Measurements from ENCODE around the gene PPM1F. TPM values are rescaled to one million over a fixed set of nuclear protein-coding genes. Genes with fewer than 3 reads are reported as not detected.

The PPM1F gene
- total and polyA plus RNA-seq, 4 donors = 5.9 to 65.1 (median 32.0) TPM

GRCh38 chr22:21958360-21959273 lies 6.0 kb upstream of the PPM1F start:
- 86 to 89% methylated on average over 22 of the region's 22 CpGs for WGBS, 2 donors
- intact Hi-C loops (cut with DNase I) = no loop called here
- ATAC-seq (ENCODE audit: low FRiP score) (no peak), DNase-seq (no peak)
- H3K4me1 ChIP-seq (ENCODE audit: control insufficient read depth in 1 of 2, insufficient read depth in 2 of 2, low read length in 2 of 2) = no peaks in the 10 kb centered on the region
- no peak overlapping the region for H3K27ac ChIP-seq (ENCODE audit: low read depth in 1 of 2, low read length in 2 of 2)
- no peaks in the 10 kb centered on the region for H3K9me3 ChIP-seq (ENCODE audit: control insufficient read depth, low read length)
- H3K27me3 ChIP-seq (ENCODE audit: control insufficient read depth in 1 of 2, insufficient read depth in 2 of 2, low read length in 1 of 2) = no peaks in the 10 kb centered on the region
- no peaks in the 10 kb centered on the region for H3K36me3 ChIP-seq (ENCODE audit: control insufficient read depth in 1 of 2, insufficient read depth in 2 of 2, low read length in 1 of 2)
- H3K4me3 ChIP-seq (ENCODE audit: low read length in 2 of 2) = no peak overlapping the region

- intact Hi-C loops (cut with DNase I) = loop anchor here in 1 of 2 donors (2.0 kb wide), 1 partner anchor 239 kb away; no protein-coding TSS in a partner anchor
- no peaks in the 10 kb centered on the region for H3K27me3 ChIP-seq (ENCODE audit: control insufficient read depth in 1 of 2, insufficient read depth in 2 of 2, low read length in 1 of 2)
- 6 to 7% methylated on average over 27 to 29 of the region's 29 CpGs for WGBS, 2 donors
- no peaks in the 10 kb centered on the region for H3K9me3 ChIP-seq (ENCODE audit: control insufficient read depth, low read length)
- ATAC-seq (ENCODE audit: low FRiP score) (peak; percentile 57), DNase-seq (peak; percentile 75 to 84)
- H3K4me1 ChIP-seq (ENCODE audit: control insufficient read depth in 1 of 2, insufficient read depth in 2 of 2, low read length in 2 of 2) = no peaks in the 10 kb centered on the region
- H3K36me3 ChIP-seq (ENCODE audit: control insufficient read depth in 1 of 2, insufficient read depth in 2 of 2, low read length in 1 of 2) = no peaks in the 10 kb centered on the region
- peak overlapping the region; percentile 42 to 53 for H3K4me3 ChIP-seq (ENCODE audit: low read length in 2 of 2)
- H3K27ac ChIP-seq (ENCODE audit: low read depth in 1 of 2, low read length in 2 of 2) = no peak overlapping the region
Observed at GRCh38 chr22:21951931-21952465, 650 bp downstream of the PPM1F start.

DNA sequence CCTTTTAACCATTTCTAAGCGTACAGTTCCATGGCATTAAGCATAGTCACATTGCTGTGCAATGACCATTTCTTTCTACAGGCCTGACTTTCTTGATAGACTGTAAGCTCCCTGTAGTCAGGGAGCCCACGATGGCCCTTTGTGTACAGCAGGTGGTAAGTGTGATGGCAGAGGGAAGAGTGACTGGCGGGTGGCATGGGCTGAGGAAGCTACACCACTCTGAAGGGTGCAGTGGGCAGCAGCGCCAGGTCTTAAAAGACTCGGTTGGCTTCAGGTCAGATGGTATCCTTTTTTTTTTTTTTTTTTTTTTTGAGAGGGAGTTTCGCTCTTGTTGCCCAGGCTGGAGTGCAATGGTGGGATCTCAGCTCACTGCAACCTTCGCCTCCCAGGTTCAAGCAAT lies 1.6 kb downstream of the PPM1F start:
- no peak for ATAC-seq (ENCODE audit: low FRiP score)
- intact Hi-C loops (cut with DNase I) = no loop called here
- DNase-seq = no peak
- H3K27me3 ChIP-seq (ENCODE audit: control insufficient read depth in 1 of 2, insufficient read depth in 2 of 2, low read length in 1 of 2) = no peaks in the 10 kb centered on the region
- no peaks in the 10 kb centered on the region for H3K4me1 ChIP-seq (ENCODE audit: control insufficient read depth in 1 of 2, insufficient read depth in 2 of 2, low read length in 2 of 2)
- H3K36me3 ChIP-seq (ENCODE audit: control insufficient read depth in 1 of 2, insufficient read depth in 2 of 2, low read length in 1 of 2) = no peaks in the 10 kb centered on the region
- H3K4me3 ChIP-seq (ENCODE audit: low read length in 2 of 2) = no peak overlapping the region
- no peak overlapping the region for H3K27ac ChIP-seq (ENCODE audit: low read depth in 1 of 2, low read length in 2 of 2)
- 94 to 95% methylated on average over 6 to 7 of the region's 7 CpGs for WGBS, 2 donors
- H3K9me3 ChIP-seq (ENCODE audit: control insufficient read depth, low read length) = no peaks in the 10 kb centered on the region

DNA sequence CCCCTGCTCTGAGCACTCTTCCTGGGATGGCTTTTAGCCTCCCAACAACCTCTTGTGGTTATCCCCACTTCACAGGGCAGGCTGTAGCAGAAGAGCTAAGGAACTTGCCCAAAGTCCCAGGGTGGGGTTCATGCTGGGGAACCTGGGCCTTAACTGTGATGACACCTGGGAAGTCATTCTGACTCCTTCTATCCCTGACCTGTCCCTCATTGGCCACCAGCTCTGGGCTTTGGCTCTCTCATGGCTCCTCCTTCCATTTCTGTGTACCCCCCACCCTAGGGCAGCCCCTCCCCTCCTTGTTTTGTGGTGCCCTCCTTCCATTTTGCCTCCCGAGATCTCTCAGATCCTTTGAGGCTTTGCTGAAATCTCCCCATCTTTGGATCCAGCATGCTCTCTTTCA lies 2.7 kb downstream of the PPM1F start:
- peaks cover 0 to 1% of the 10 kb centered on the region in 2 donors for H3K36me3 ChIP-seq (ENCODE audit: control insufficient read depth in 1 of 2, insufficient read depth in 2 of 2, low read length in 1 of 2)
- H3K27me3 ChIP-seq (ENCODE audit: control insufficient read depth in 1 of 2, insufficient read depth in 2 of 2, low read length in 1 of 2) = no peaks in the 10 kb centered on the region
- H3K4me1 ChIP-seq (ENCODE audit: control insufficient read depth in 1 of 2, insufficient read depth in 2 of 2, low read length in 2 of 2) = no peaks in the 10 kb centered on the region
- no peak overlapping the region for H3K27ac ChIP-seq (ENCODE audit: low read depth in 1 of 2, low read length in 2 of 2)
- DNase-seq = no peak
- intact Hi-C loops (cut with DNase I) = no loop called here
- no peak overlapping the region for H3K4me3 ChIP-seq (ENCODE audit: low read length in 2 of 2)
- WGBS, 2 donors = 90 to 96% methylated on average over 1 of the region's 1 CpG
- no peak for ATAC-seq (ENCODE audit: low FRiP score)
- no peaks in the 10 kb centered on the region for H3K9me3 ChIP-seq (ENCODE audit: control insufficient read depth, low read length)

DNA sequence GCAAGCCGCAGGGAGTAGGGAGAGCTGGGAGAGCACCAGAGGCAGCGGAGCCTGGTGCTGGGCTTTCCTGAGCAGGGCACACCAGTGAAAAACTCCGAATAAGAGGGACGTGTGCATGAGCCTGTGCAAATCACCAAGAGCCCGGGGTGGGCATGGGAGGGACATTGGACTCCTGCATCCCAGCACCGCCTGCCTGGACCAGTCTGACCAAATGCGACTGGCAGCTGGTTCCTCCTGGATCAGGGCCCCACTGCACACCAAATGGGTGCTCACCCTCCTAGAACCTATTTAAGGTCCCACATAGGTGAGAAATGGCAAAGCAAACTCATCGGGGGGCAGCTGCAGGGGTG lies 3.1 kb downstream of the PPM1F start:
- Histone ChIP-seq H3K27me3 (ENCODE audit: control insufficient read depth in 1 of 2, insufficient read depth in 2 of 2, low read length in 1 of 2) (no peaks in the 10 kb centered on the region), H3K27ac (ENCODE audit: low read depth in 1 of 2, low read length in 2 of 2) (no peak overlapping the region), H3K36me3 (ENCODE audit: control insufficient read depth in 1 of 2, insufficient read depth in 2 of 2, low read length in 1 of 2) (peaks cover 0 to 1% of the 10 kb centered on the region in 2 donors), H3K4me3 (ENCODE audit: low read length in 2 of 2) (no peak overlapping the region), H3K9me3 (ENCODE audit: control insufficient read depth, low read length) (no peaks in the 10 kb centered on the region), H3K4me1 (ENCODE audit: control insufficient read depth in 1 of 2, insufficient read depth in 2 of 2, low read length in 2 of 2) (no peaks in the 10 kb centered on the region)
- no peak for DNase-seq
- intact Hi-C loops (cut with DNase I) = no loop called here
- WGBS, 2 donors = 89 to 90% methylated on average over 8 of the region's 8 CpGs
- ATAC-seq (ENCODE audit: low FRiP score) = no peak

DNA sequence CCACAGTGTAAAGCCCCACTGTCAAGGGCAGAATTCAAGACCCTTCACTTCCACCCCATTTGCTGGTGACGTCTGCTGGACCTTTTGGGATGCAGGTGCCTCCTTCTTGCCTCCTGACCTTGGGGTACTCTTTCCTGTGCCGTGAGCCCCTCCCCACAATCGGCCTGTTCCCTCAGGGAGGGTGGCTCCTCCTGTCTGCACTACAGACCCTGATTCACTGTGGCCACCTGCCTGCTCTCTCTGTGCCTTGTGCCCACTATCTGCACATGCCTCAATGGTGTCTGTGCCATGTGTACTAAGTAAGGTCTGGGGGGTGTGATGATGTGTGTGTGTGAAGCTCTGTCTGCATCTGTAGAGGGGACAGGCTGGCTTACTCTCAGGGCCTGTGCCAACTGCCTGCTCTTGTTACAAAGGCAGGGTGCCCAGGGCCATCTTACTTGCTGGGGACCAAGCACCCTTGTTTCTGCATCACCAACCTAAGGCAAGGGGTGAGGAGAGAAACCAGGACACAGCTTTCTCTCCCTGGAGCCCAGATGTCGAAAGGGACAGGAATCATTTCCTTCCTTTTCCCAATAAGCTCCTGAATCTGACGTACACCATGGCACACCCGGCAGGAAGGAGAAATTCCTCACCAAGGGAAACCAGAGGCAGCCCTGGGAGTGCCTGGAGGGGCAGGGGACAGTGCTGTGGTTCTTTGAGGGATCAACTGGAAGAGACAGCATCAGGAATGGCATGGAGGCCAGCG lies 3.7 kb downstream of the PPM1F start:
- Histone ChIP-seq H3K36me3 (ENCODE audit: control insufficient read depth in 1 of 2, insufficient read depth in 2 of 2, low read length in 1 of 2) (peaks cover 0 to 1% of the 10 kb centered on the region in 2 donors), H3K9me3 (ENCODE audit: control insufficient read depth, low read length) (no peaks in the 10 kb centered on the region), H3K27me3 (ENCODE audit: control insufficient read depth in 1 of 2, insufficient read depth in 2 of 2, low read length in 1 of 2) (no peaks in the 10 kb centered on the region), H3K27ac (ENCODE audit: low read depth in 1 of 2, low read length in 2 of 2) (no peak overlapping the region), H3K4me1 (ENCODE audit: control insufficient read depth in 1 of 2, insufficient read depth in 2 of 2, low read length in 2 of 2) (no peaks in the 10 kb centered on the region), H3K4me3 (ENCODE audit: low read length in 2 of 2) (no peak overlapping the region)
- DNase-seq = no peak
- intact Hi-C loops (cut with DNase I) = no loop called here
- 88 to 90% methylated on average over 7 of the region's 7 CpGs for WGBS, 2 donors
- no peak for ATAC-seq (ENCODE audit: low FRiP score)

DNA sequence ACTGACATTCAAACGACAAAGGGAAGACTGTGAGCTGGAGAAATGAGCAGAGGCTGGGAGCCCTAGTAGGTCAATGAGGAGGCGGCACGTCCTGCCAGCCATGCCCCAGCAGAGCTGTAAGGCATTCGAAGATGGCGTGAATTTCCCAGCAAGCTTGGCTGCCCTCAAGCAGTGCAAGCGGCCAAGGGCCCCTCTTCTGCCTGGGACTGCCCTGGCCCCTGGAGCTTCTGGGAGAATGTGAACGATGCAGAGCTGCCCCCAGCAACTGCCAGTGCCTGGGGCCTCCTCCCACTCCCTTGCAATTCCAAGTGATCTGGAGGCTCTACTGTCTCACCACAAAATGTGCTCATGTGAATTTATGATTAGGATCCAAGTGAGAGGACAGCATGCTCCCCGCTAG lies 4.3 kb downstream of the PPM1F start:
- intact Hi-C loops (cut with DNase I) = no loop called here
- WGBS, 2 donors = 75 to 76% methylated on average over 8 of the region's 8 CpGs
- ATAC-seq (ENCODE audit: low FRiP score) (no peak), DNase-seq (no peak)
- H3K27me3 ChIP-seq (ENCODE audit: control insufficient read depth in 1 of 2, insufficient read depth in 2 of 2, low read length in 1 of 2) = no peaks in the 10 kb centered on the region
- H3K36me3 ChIP-seq (ENCODE audit: control insufficient read depth in 1 of 2, insufficient read depth in 2 of 2, low read length in 1 of 2) = peaks cover 0 to 1% of the 10 kb centered on the region in 2 donors
- H3K9me3 ChIP-seq (ENCODE audit: control insufficient read depth, low read length) = no peaks in the 10 kb centered on the region
- H3K4me3 ChIP-seq (ENCODE audit: low read length in 2 of 2) = no peak overlapping the region
- no peak overlapping the region for H3K27ac ChIP-seq (ENCODE audit: low read depth in 1 of 2, low read length in 2 of 2)
- no peaks in the 10 kb centered on the region for H3K4me1 ChIP-seq (ENCODE audit: control insufficient read depth in 1 of 2, insufficient read depth in 2 of 2, low read length in 2 of 2)

DNA sequence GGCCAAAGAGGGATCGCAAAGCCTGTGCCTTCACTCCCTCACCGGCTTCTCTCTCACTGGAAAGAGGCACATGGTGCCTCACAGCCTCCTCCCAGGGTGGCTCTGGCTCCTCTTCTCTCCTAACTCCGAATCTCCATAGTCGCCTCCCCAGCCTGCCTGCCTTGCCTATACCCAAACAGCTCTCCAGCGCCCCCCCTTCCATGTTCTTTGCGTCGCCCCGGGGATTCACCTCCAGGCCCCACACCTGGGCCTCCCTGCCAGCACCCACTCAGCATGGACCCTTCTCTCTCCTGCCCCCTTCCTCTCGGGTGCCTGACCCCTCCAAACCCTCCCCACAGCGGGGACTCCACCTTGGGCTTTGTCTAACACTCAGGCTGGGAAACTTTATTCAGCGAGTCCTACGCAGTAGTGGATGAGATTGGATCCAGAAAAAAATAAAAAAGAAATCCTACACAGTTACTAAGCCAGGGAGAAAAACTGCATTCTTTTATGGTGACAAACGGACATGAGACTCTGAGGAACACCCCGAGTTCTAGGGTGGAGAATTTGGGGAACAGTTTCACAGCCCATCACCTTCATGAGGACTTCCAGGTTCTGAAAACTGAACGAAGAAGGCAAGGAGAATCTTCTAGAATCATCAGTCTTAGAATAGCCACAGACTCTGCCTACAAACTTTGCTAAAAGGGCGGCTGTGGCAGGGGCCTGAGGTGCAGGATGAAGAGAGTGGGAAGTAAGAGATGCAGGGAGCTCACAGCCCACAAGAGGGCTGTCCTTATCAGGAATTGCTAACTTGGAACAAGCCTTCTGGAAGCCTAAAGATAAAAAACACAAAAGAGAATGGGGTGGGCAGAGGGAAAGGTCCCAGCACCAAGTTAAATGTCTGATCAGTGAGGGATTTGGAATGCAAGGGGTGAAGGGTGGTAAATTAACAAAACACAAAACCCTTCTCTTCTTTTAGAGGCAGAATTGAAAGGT lies 5.3 kb downstream of the PPM1F start:
- H3K9me3 ChIP-seq (ENCODE audit: control insufficient read depth, low read length) = no peaks in the 10 kb centered on the region
- 34 to 37% methylated on average over 16 of the region's 16 CpGs for WGBS, 2 donors
- intact Hi-C loops (cut with DNase I) = no loop called here
- no peaks in the 10 kb centered on the region for H3K27me3 ChIP-seq (ENCODE audit: control insufficient read depth in 1 of 2, insufficient read depth in 2 of 2, low read length in 1 of 2)
- H3K27ac ChIP-seq (ENCODE audit: low read depth in 1 of 2, low read length in 2 of 2) = peak overlapping the region in 1 of 2 donors; percentile 86
- H3K4me1 ChIP-seq (ENCODE audit: control insufficient read depth in 1 of 2, insufficient read depth in 2 of 2, low read length in 2 of 2) = no peaks in the 10 kb centered on the region
- DNase-seq (no peak), ATAC-seq (ENCODE audit: low FRiP score) (peak; percentile 36)
- H3K4me3 ChIP-seq (ENCODE audit: low read length in 2 of 2) = no peak overlapping the region
- H3K36me3 ChIP-seq (ENCODE audit: control insufficient read depth in 1 of 2, insufficient read depth in 2 of 2, low read length in 1 of 2) = peaks cover 0 to 1% of the 10 kb centered on the region in 2 donors

All from aorta (tissue), 5 donors.